Measurements from ENCODE around the gene HCN2. TPM values are rescaled to one million over a fixed set of nuclear protein-coding genes. Genes with fewer than 3 reads are reported as not detected.

Gene HCN2
- 6.8 TPM for polyA plus RNA-seq (2013, experiment 1 of 2; ENCODE audit: insufficient read length)
- 6.5 TPM for polyA plus RNA-seq (2013, experiment 2 of 2; ENCODE audit: insufficient read length)

GRCh38 chr19:589693-590395 is at the start of gene HCN2:
HCN2 (plus strand) TSS chr19:589881; CDS start chr19:589946, 65 bp downstream.
- no peak for DNase-seq

- no peak for DNase-seq
These were observed 48.6 kb upstream of the HCN2 start for GRCh38 chr19:540867-541637.

- DNase-seq, result no peak
These were observed 48.0 kb upstream of the HCN2 start for GRCh38 chr19:541699-542098.

- no peak for DNase-seq
These were observed 47.4 kb upstream of the HCN2 start for GRCh38 chr19:542173-542866.

GRCh38 chr19:543910-544608 is 45.6 kb upstream of the HCN2 start, which contains the start of gene GZMM:
GZMM (plus strand) TSS chr19:544053; CDS start chr19:544072, 19 bp downstream.
- no peak for DNase-seq

GRCh38 chr19:547117-547516 is 42.6 kb upstream of the HCN2 start:
- no peak for DNase-seq

- DNase-seq, result no peak
These were observed 41.6 kb upstream of the HCN2 start for GRCh38 chr19:547836-548720.

- no peak for DNase-seq
These were observed 40.5 kb upstream of the HCN2 start for GRCh38 chr19:548886-549830.

- no peak for DNase-seq
These were observed 34.9 kb upstream of the HCN2 start for GRCh38 chr19:554817-555216.

- DNase-seq, result no peak
These were observed 34.2 kb upstream of the HCN2 start for GRCh38 chr19:555474-555808.

- DNase-seq, result no peak
These were observed 32.9 kb upstream of the HCN2 start for GRCh38 chr19:556611-557382.

- no peak for DNase-seq
These were observed 30.8 kb upstream of the HCN2 start for GRCh38 chr19:558770-559439.

GRCh38 chr19:560121-560520 is 29.6 kb upstream of the HCN2 start:
- no peak for DNase-seq

- no peak for DNase-seq
These were observed 23.3 kb upstream of the HCN2 start for GRCh38 chr19:566403-566802.

GRCh38 chr19:566844-567243 is 22.8 kb upstream of the HCN2 start:
- DNase-seq, result no peak

- DNase-seq, result no peak
These were observed 22.3 kb upstream of the HCN2 start for GRCh38 chr19:567296-567900.

GRCh38 chr19:570251-570686 is 19.4 kb upstream of the HCN2 start:
- no peak for DNase-seq

GRCh38 chr19:570937-571565 is 18.6 kb upstream of the HCN2 start:
- no peak for DNase-seq

Measured in fibroblast of skin of scalp (primary cell).